SKM-1 treated with dmso at 0.1 percent for 144 hours (cell line): ENCODE results near the gene RPAP3.
"Not testable (repeated sequence)": the region's sequence is repeated elsewhere in the genome, so short reads cannot be mapped to it uniquely, and the experiment has no call there.

Experiments used
- DNase-seq: peaks from one replicate; lab custom pipeline; 2025; ENCODE audit not compliant: unreplicated experiment; lab: John Stamatoyannopoulos, UW

RPAP3 gene

DNA sequence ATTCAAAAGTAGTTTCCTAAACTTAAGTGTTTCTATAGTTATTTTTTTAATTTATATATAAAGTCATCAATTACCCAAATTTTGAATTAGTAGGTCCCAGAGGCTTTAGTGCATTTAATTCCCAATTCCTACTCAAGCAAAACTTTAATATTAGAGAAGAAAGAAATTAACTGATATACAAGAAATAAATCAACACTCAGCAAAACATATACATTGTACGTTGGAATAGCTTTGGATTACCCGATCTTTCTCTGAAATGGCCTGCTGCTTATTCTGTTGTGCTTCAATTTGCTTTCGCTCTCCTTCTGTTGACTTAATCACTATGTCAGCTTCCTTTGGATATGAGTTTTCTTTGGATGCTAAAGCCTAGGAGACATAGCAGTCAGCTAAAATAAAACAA lies 18.2 kb downstream of the RPAP3 start:
- DNase-seq = no peak

DNA sequence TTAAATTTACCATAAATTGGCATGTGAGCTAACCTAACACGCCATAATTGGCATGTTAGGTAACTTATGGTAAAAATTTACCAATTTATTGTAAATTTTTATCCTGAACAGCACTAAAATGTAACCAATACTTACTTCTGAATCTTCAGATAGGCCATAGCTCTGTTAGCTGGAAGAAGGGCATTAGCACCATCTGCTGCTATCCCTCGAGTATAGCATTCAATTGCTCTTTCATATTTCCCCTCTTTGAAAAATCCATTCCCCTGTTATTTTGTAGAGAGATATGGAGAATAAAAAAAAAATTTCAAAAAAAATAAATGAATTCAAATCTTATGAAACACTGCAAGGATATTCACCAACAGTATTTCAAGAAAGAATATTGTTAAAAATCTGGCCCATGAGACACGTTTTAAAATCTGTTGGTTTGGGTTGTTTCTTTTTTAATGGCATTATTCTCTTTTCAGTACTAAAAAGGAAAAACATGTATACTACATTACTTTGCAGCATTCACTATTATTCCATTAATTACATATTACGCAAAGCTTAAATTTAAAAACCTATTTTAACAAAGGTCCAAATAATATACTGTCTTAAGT lies 19.1 kb downstream of the RPAP3 start:
- no peak for DNase-seq

DNA sequence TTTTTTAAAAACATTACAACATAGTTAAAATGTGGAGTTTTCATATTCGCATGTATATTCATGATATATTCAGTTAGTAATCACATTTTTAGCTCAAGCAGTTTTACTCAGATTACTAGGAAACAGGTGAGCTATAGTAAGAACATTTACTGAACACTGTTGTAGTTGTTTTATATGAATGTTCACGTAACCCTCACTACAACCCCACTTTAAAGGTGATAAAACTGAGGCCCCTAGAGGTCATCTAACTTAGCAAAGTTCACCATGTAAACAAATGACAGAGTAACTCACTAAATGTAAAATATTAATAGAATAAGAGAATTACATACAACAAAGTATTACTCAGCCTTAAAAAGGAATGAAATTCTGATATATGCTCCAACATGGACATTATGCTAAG lies 26.0 kb downstream of the RPAP3 start:
- DNase-seq = no peak

DNA sequence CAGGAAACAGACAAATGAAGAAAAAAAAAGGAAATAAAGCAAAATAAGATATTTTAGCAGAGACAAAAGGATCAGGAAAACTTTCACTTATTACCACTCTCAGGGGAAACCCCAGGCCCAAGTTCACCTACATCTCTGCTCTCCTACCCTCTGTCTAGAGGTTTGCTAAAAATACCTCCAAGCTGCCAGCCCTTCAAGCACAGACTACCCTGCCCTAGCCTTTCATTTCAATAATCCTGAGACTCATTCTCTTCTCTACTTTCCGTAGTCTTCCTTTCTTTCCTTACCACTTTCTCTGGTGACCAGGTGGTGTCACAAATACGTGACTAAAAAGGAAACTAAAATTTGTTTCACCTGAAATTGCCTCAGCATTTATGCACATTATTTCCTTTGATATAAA lies 33.8 kb downstream of the RPAP3 start:
- DNase-seq = no peak

DNA sequence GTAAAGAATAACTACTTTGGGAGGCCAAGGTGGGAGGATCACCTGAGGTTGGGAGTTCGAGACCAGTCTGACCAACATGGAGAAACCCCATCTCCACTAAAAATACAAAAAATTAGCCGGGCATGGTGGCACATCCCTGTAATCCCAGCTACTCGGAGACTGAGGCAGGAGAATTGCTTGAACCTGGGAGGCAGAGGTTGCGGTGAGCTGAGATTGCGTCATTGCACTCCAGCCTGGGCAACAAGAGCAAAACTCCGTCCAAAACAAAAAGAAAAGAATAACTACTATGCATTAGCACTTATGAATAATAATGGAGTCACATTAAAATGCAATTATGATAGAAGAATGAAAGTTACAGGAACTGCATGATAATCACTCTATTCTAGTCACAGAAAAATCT lies 37.9 kb downstream of the RPAP3 start:
- DNase-seq = not testable (repeated sequence)

- DNase-seq = no peak
Measured at GRCh38 chr12:47652521-47653234, 53.2 kb downstream of the RPAP3 start.

DNA sequence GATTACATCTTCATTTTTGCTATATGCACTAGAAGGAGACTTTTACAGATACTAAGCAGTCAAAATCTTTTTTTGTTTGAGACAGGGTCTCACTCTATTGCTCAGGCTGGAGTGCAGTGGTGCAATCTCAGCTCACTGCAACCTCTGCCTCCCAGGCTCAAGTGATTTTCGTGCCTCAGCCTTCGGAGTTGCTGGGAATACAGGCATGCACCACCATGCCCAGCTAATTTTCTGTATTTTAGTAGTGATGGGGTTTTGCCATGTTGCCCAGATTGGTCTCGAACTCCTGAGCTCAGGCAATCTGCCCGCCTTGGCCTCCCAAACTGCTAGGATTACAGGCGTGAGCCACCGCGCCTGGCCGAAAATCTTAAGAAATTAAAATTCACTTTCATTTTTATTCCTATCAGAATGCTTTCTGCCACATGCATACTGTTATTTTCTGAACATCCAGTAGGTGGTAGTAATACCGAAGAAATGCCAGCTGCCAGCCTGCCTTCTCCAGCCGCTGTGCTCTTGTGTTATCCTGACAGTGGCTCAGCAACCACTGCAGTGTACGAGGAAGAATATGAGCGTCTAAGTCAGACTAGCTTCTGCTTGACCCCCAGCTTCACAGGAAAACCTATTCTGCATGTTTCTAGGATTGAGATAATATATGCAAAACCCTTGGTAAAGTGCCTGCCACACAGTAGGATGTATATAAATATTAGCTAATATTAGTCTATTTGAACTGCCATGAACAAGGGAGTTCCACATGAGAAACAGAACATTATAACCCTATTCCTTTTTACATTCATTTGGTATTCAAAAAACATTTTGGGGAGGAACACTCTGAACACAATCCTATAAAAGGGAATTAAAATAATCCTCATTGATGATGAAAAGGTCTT lies 54.2 kb downstream of the RPAP3 start:
- DNase-seq = peak; percentile 32

- DNase-seq = no peak
Measured at GRCh38 chr12:47650469-47650868, 55.4 kb downstream of the RPAP3 start.

- DNase-seq = no peak
Measured at GRCh38 chr12:47649381-47649780, 56.4 kb downstream of the RPAP3 start.

GRCh38 chr12:47648056-47648579 lies 57.7 kb downstream of the RPAP3 start:
- DNase-seq = no peak

GRCh38 chr12:47642310-47642709 lies 63.5 kb downstream of the RPAP3 start:
- DNase-seq = not testable (repeated sequence)

DNA sequence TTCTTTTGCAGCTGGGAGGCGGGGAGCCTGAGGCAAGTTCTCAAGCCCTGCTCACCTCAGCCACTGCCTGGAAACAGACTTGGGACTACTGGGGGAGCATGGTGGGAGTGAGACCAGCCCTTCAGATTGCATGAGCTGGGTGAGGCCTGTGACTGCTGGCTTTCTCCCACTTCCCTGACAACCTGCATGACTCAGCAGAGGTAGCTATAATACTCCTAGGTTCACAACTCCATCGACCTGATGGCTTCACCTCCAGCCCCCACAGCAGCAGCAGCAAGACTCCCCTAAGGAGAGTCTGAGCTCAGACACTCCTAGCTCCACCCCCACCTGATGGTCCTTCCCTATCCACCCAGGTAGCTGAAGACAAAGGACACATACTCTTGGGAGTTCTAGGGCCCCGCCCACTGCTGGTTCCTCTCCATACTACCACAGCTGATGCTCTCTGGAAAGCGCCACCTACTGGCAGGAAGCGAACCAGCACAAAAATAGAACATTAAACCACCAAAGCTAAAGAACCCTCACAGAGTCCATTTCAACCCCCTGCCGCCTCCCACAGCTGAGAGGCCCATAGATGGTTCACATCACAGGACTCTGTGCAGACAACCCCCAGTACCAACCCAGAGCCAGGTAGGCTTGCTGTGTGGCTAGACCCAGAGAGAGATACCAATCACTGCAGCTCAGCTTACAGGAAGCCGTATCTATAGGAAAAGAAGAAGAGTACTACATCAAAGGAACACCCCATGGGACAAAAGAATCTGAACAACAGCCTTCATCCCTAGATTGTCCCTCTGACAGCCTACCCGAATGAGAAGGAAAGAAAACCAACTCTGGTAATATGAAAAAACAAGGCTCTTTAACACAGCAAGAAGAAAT lies 68.7 kb downstream of the RPAP3 start:
- DNase-seq = peak; percentile 22

DNA sequence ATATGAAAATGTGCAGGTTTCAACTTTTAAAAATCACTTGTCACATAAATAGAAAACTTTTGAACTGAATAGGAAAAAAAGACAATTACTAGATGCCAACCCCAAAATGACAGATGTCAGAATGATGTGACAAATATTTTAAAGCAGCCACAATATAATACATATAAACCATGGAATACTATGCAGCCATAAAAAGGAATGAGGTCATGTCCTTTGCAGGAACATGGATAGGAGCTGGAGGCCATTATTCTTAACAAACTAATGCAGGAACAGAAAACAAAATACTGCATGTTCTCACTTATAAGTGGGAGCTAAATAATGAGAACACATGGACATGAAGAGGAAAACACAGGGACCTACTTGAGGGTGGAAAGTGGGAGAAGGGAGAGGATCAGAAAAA lies 70.1 kb downstream of the RPAP3 start:
- not testable (repeated sequence) for DNase-seq

DNA sequence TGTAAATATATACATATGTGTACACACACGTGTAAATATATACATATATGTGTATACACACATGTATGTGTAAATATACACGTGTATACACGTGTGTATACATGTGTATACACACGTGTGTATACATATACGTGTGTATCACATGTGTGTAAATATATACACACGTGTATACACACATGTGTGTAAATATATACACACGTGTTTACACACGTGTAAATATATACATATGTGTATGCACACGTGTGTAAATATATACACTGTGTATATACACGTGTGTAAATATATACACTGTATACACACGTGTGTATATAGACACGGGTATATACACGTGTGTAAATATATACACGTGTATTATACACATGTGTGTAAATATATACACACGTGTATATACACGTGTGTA lies 71.7 kb downstream of the RPAP3 start:
- DNase-seq = no peak

GRCh38 chr12:47621960-47622359 lies 83.9 kb downstream of the RPAP3 start:
- no peak for DNase-seq

- no peak for DNase-seq
Measured at GRCh38 chr12:47617476-47617875, 88.4 kb downstream of the RPAP3 start.

DNA sequence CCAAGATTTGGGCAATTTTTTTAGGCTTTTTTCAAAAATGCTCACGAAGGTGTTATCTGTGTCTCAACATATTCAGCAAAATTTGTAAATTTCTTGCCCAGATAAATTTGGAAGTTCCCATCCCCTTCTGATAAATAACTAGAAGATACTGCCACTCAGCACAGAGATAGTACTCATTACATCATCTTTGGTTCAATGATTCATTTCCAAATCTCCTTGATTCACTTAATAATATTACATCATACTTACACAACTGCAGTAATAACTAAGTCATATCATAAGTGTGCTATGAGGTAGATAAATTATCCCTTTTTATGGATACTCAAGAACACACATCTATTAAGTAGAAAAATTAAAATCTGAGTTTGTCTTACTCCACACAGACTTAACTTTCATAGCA lies 89.4 kb downstream of the RPAP3 start:
- no peak for DNase-seq

GRCh38 chr12:47615711-47616110 lies 90.1 kb downstream of the RPAP3 start:
- DNase-seq = no peak

- DNase-seq = no peak
Measured at GRCh38 chr12:47614521-47614920, 91.3 kb downstream of the RPAP3 start.

- no peak for DNase-seq
Measured at GRCh38 chr12:47612953-47613352, 92.9 kb downstream of the RPAP3 start.

DNA sequence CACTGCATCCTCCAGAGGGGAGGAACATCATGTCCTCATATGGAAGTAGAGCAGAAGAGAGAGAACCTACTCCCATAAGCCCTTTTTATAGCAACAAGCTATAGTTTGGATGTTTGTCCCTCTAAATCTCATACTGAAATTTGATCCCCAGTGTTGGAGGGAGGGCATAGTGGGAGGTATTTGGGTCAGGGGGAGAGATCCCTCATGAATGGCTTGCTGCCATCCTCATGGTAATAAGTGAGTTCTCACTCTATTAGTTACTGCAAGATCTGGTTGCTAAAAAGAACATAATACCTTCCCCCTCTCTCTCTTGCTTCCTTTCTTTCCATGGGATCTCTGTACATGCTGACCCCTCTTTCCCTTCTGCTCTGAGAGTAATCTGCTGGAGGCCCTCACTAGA lies 93.9 kb downstream of the RPAP3 start:
- no peak for DNase-seq
